ENCODE measurements around the gene EHMT1. TPM values are rescaled to one million over a fixed set of nuclear protein-coding genes. Genes with fewer than 3 reads are reported as not detected.

The EHMT1 gene
- total and polyA plus RNA-seq, 9 of the 15 experiments (the other 6 are each of a cell fraction or from before 2014, with no cell fraction given) = 2.2 to 76.0 (median 36.4) TPM

- TF ChIP-seq ZBTB34 (CRISPR knock-in tag; IDR thresholded peaks at IDR 0.05) (no peak), NFIX (CRISPR knock-in tag; IDR thresholded peaks at IDR 0.05; ENCODE audit: low read depth) (no peak), HNRNPL (IDR thresholded peaks at IDR 0.05; ENCODE audit: low read depth, low read length) (no peak)
Measured at GRCh38 chr9:137642118-137642601, 23.4 kb downstream of the EHMT1 start (continued).

- TF ChIP-seq KAT7 (CRISPR knock-in tag; IDR thresholded peaks at IDR 0.05; ENCODE audit: borderline replicate concordance) (no peak), ZNF121 (CRISPR knock-in tag; conservative IDR thresholded peaks at IDR 0.05) (peak; percentile 24; the same call in 1 of the 2 replicates)
- 84% methylated on average over 3 of the region's 5 CpGs for WGBS (ENCODE audit: insufficient coverage, low coverage, missing lambda C conversion rate)
Measured at GRCh38 chr9:137642892-137643291, 24.1 kb downstream of the EHMT1 start.

More at GRCh38 chr9:137642892-137643291, 24.1 kb downstream of the EHMT1 start:
- ChIA-PET CTCF (ENCODE audit: low intra/inter-chr PET ratio) (no interaction called here), POLR2A (no interaction called here)
- H3K4me3 ChIP-seq = no peak overlapping the region
- peaks cover 0 to 8% of the 10 kb centered on the region in 2 experiments; a peak in 3 of 5 replicates for H3K4me1 ChIP-seq (replicated peaks in 1 of 2; ENCODE audit: control insufficient read depth in 2 of 2, insufficient read depth in 2 of 2, low read length in 2 of 2)
- no peak overlapping the region for H3K4me2 ChIP-seq (ENCODE audit: insufficient read depth, low read length)
- FAIRE-seq (no peak), DNase-seq (ENCODE audit: extremely low read depth in 1 of 4, low spot score in 3 of 4) (no peak), ATAC-seq (no peak)
- H3K27me3 ChIP-seq (ENCODE audit: control insufficient read depth in 2 of 2, insufficient read depth in 2 of 2, low read length in 2 of 2) = no peaks in the 10 kb centered on the region
- BruUV-seq (replicated peaks) = no TSS peak
- peaks cover 87% of the 10 kb centered on the region for H3K79me2 ChIP-seq (ENCODE audit: control insufficient read depth, insufficient read depth, low read length)
- H4K20me1 ChIP-seq (replicated peaks; ENCODE audit: control insufficient read depth, insufficient read depth, low read length) = no peaks in the 10 kb centered on the region; the same call in none of the 2 replicates
- no peaks in the 10 kb centered on the region for H3K9me1 ChIP-seq (ENCODE audit: control insufficient read depth, insufficient read depth, low read length)
- no peak overlapping the region for H2AFZ ChIP-seq (ENCODE audit: low read depth, low read length)
- H3K27ac ChIP-seq (ENCODE audit: extremely low read depth, low read depth, low read length) = no peak overlapping the region
- H3K9me3 ChIP-seq (replicated peaks; ENCODE audit: control insufficient read depth, insufficient read depth, low read depth, low read length) = no peaks in the 10 kb centered on the region
- intact Hi-C loops (cut with micrococcal nuclease) (no loop called here), in situ Hi-C loops (cut with MboI) (no loop called here)
- no peak overlapping the region for H3K9ac ChIP-seq (ENCODE audit: insufficient read depth in 1 of 2, low read depth in 2 of 2, low read length in 2 of 2)
- peaks cover 29% of the 10 kb centered on the region; the same call in 2 of the 3 replicates for H3K36me3 ChIP-seq (ENCODE audit: control insufficient read depth, insufficient read depth, low read length)
